UCSD-AML1 (cell line): ENCODE measurements around the gene PVALEF.

ENCODE experiments used
- DNase-seq: peaks from one replicate; lab custom pipeline; 2025; ENCODE audit not compliant: unreplicated experiment; lab: John Stamatoyannopoulos, UW

Gene PVALEF

DNA sequence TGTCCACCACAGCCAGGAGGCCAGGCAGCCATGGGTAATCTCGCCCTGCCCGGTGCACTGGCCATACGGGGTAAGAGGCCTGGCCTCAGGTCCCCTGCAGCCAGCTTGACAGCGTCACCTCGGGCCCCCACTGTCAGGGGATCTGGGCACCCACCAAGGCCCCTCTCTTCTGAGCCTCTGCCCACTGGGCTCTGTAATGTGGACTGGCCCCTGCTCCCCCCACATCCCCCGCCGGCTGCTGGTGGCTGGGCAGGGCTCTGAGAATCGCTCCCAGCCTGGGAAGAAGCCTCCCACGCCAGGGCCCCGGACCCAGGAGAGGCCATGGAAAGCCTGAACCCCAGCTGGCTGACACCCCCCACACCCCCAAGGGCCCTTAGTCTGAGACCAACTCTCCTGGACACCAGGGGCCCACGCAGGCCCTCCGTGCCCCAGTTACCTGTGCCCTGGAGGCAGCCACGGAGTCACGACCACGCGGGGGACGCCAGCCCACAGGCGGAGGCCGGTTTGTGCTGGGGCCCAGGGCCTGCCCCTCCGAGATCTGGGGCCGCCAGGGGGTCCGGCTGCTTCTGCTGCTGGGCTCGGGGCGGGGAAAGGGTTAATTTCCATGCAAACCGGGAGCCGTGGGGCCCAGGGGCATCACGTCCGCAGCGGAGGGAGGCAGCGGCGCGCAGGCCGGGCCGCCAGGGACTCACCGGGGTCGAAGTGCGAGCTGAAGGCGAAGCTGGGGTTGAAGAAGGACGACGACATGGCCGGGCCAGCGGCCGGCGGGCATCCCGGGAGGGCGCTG is at the start of gene PVALEF:
TSS of gene PVALEF (plus strand) at position 262 of the 787 bp plus-strand sequence. CDS start 15,720 bp downstream, outside the sequence.
- no peak for DNase-seq

DNA sequence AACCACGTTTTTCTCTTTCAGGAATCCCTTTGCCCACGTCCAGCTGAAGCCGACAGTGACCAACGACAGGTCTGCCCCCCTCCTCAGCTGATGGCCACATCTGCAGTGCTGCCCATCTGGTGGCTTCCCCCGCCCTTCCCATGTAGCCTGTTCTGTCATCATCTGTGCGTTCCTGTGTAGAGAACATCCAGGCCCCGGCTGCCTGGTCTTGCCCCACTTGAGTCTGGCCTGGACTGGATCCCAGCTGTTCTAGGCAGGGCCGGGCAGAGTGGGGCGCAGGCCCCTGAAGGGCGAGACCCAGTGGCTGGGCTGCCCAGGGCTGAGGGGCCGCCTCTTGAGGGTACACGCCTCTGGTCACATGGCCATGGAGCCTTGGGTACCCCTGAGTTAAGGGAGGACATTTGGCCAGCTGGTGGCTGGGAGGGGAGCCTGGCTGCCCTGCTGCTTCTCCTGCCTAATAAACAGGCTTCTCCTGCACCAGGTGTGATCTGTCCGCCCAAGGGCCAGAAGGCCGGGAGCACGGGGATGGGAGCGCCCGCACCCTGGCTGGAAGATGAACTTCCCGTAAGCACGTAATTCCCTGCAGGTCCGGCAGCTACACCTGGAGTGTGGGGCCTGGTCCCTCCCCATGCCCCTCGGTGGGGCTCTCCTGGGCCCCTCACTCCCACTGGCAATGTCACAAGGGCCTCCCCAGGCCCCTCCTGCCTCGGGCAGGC is 49.4 kb upstream of the PVALEF start:
- no peak for DNase-seq

DNA sequence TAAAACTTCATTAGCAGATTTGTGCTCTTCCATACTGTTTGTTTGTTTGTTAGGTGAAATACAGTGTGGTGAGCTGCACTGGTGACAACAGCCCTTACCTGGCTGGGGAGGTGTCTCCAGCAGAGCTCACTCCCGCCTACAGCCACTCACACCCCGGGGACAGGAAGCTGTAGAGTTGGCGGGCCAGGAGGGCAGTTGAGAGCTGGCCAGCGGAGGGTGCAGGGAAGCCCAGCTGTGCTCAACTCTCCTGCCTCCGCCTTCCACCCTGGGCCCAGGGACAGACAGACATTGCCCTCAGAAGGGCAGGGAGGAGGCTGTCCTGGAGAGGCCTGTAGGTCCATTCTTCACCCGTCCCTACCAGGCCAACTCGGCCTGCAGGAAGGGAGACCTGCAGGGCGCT is 48.6 kb upstream of the PVALEF start:
- no peak for DNase-seq

DNA sequence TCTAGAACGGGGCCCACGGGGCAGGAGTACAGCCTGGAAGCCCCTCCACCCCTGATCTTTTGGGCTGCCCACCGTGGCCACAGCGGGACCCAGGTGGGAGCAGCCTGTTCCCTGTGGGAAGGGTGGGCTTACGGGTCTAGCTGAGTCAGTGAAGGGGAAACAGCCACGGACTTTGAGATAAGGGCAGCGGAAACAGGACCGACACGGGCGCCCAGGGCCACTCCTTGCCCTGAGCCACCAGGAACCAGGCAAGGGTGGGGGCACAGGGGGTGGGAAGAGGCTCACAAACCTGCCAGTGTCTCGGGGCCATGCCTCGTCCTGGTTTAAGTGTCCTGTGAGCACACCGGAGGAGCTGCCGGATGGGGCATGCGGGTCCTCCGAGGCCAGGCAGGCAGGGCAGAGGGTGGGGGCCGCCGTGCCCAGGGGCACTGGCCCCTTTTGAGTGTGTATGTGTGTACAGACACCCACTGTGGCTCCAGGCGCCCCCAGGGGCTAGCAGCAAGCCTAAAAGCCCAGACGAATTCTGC is 47.6 kb upstream of the PVALEF start:
- DNase-seq = no peak

DNA sequence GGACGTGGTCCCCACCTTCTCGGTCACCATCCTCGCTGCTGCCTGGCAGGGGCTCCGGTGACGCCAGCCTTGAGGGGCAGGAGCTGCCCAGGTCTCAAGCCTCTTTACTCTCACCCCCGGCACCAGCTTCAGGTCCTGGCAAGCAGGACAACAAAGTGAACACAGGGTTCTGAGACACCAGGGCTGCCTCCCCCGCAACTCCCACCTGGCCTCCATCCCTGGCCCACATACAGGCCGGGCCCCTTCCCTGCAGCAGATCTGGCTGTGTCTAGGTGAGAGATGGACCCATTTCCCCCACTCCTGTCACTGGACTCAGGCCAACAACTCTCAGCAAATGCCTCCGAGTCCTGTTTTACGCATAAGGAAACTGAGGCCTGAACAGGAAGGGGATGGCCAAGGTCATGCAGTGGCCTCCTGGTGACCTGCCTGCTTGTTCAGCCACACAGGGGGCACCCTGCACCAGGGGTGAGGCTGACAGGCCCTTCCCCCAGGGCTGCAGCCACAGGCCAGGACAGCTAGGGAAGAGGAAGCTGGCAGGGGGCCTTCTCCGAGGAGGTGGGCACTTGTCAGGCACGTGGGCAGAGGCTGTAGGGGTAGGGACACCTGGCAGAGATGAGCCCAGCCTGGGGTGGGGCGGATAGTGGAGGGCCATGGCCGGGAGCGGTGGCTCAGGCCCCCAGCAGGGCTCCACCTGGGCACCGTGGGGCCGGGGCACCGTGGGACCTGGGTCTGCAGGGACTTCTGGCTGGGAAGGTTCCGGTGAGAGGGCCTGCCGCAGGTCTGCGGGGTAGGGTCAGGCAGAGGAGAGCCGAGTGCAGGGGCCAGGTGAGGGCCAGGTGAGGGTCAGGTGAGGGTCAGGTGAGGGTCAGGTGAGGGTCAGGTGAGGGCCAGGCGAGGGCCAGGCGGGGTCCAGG is 46.7 kb upstream of the PVALEF start:
- DNase-seq = no peak

DNA sequence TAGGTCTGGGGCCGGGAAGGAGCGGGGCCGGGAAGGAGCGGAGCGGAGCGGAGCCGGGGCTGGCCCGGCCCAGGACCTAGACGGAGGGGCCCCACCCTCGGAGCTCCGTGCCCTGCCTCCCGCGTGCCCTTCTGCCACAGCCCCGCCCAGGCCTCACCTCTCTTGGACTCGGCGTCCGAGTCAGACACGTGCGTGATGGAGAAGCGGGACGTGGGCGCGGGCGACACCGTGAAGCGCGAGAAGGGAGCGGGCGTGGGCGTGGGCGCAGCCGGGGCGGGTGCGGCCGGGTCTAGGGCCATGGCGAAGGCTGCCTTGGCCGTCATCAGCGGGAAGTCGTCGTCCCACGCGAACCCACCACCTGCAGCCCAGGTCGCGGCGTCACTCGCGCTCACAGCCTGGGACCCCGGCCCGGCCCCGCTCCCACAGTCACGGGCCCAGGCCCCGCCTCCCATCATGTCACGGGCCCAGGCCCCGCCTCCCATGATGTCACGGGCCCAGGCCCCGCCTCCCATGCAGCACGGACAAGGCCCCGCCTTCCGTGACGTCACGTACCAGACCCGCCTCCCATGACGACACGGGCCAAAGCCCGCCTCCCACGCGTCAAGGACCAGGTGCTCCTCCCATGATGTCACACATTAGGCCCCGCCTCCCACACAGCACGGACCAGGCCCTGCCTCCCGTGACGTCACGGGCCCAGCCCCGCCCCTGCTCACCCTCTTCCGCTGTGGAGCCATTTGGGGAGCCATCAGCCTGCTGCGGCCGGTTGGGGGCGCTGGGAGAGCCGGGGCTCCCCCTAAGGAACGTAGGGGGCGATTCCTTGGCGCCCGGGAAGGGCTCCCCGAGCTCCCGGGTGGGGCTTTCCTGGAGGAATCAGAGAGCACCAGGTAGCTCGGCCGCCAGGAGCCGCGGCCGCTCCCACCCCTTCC is 45.8 kb upstream of the PVALEF start:
- DNase-seq = no peak

DNA sequence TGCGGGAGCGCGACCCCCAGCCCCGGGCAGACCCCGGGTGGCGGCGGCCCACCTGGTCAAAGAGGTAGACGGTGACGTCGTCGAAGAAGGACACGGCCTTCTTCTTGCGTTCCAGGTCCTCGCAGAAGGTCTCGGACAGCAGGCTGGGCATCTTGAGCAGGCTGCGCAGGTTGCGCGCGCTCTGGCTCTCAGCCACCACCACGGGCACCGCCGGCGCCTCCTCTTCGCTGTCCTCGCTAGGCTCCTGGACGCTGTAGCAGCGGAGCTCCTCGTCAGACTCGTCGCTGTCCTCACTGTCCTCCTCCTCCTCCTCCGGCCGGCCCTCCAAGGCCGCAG is 45.2 kb upstream of the PVALEF start:
- DNase-seq = no peak

DNA sequence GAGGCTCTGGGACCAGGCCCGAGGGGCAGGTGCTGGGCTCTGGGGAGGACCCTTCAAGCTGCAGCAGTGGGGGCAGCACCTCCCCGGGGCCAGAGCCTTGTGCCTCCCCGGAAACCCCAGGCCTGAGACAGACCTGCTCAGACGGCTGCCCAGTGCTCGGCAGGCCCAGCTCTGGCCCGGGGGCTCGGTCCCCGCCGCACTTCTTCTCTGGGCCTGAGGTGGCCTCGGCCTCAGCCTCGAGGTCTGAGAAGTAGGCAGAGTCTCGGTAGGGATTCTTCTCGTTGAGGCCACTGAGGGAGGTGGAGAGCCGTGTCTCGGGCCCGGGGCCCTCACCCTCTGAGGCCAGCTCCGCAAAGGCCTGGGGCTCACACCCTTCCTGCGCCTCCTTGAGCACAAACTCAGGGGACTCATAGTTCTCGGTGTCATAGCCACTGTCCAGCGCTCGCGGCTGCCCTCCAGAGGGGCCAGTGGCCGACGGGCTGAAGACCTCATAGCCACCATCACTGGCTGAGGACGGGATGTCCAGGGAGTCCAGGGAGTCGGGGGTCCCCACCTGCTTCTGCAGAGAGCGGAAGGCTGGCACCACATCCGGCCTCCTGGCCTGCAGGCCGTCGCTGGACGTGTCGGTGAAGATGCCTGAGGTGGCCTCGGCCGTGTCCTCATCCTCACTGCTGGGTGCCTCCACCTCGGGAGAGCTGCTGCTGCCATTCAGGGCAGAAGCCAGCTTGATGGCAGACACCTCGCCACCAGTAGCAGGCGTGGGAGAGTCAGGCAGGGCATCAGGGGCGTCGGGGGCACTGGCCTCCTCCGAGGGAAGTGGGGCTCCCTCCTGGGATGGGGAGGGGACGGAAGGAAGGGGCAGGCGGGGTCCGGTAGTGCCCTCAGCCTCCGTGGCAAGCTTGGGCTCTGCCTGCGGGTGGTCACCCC is 44.3 kb upstream of the PVALEF start:
- no peak for DNase-seq

DNA sequence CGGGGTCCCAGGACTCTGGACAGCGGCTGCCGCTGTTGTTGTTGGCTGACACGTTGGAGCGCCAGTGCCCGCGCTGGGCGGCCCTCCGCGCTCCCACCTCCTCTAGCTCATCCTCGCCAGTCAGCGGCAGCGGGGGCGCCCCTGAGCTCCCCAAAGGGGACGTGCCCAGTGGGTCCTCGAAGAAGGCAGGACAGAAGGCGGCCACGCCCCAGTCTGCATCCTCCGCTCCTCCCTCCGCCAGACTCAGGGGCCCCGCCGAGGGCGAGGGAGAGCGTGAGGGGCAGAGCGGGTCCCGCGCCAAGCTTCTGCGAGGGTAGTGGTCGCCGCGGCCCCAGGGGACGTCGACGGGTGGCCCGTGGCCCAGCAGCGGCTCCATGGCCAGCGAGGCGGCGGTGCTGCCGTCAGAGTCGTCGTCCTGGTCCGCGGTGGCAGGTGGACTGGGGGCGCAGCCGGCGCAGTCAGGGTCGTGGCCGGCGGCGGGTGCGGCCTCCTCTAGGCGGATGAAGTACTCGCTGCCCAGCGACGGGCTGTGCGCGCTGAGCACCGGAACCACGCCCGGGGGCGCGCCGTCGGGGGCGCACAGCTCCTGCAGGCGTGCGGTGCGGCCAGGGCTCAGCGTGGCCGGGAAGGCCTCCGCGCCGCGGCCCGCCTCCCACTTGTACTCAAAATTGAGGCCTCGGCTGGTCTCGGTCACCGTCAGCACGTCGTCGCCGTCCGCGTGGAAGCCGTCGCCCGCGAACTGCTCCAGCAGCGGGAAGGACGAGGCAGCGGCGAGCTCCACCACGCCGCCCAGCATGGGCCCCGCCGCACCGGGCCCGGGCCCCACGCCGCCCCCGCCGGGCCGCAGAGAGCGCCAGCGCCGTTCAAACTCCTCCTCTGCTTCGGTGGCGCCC is 43.2 kb upstream of the PVALEF start:
- no peak for DNase-seq

DNA sequence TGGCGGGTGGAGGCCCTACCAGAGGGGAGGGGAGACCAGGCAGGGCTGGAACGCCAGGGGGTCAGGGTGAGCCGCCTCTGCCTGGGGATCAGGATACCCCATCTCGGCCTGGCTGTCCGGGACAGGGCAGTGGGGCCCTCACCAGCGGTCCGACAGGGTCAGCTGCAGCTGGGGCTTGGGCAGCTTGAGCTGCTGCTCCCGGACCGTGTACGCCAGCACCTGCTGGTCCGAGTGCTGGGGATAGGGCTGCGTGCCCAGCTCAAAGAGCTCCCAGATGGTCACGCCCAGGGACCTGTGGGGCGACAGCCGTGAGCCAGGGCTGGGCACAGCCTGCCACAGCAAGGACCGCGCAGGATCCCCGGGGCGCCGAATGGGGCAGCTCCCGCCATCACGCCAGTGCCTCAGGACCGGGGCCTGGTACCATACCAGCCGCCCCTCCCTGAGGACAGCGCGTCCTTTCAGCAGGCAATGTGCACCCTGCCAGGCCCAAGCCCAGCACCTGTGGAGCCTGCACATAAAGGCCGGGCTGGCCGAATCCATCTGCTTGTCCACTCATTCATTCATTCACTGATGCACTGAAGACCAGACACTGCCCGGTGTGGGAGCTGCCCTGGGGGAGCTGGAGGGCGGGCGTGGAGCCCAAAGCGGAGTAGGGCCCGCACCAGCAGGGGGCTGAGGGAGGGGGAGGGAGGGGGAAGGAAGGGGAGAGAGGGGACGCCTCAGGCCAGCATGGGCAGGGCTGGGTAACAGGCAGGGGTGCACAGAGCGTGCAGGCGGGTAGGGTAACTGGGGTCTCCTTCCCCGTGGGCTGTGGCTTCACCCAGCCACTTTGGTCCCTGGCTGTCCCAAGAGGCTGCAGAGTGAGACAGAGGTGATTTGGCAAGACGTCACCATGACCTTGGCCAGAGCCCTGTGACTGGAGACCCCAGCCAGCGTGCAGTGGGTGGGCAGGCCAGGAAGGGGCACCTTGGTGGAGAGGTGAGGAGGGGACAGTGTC is 42.0 kb upstream of the PVALEF start:
- no peak for DNase-seq

DNA sequence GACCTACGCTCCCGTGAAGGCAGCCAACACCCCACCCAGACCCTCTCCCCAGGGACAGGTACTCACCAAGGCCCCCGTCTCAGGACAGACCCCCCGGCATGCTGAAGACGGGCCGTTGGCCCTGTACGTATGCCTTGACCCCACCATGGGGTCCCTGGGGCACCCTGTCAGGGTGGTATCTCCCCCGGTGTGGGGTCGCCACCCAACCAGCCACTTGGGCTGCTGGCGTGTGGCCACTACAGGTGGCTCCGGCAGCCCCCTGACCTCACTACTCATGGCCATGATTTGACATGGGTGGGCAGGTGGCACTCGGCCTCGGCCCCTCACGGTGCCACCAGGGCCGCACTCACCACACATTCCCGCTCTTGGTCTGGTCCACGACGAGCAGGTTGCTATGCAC is 40.9 kb upstream of the PVALEF start:
- DNase-seq = no peak

DNA sequence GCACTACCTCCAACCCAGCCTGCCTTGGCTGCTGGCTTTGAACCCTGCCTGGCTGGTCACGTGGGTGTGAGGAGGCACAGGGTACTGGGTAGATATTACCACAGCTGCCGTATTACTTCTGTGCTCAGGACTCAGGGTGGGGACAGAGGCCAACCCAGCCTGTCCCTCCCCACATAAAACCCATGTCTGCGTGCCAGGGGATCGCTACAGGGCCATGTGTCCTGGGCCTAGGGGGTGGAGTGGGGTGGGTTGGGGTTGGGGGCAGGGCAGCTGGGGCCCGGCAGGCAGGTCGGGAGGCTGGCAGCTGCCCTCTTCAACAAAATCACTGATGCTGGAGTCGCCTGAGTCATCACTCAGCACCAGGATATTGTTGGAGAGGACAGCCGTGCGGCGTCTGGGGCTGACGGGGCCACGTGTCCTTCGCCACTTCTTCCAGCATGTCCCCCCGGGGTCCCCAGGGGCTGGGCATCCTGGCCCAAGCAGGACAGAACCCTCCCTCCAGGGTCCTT is 39.7 kb upstream of the PVALEF start:
- no peak for DNase-seq

DNA sequence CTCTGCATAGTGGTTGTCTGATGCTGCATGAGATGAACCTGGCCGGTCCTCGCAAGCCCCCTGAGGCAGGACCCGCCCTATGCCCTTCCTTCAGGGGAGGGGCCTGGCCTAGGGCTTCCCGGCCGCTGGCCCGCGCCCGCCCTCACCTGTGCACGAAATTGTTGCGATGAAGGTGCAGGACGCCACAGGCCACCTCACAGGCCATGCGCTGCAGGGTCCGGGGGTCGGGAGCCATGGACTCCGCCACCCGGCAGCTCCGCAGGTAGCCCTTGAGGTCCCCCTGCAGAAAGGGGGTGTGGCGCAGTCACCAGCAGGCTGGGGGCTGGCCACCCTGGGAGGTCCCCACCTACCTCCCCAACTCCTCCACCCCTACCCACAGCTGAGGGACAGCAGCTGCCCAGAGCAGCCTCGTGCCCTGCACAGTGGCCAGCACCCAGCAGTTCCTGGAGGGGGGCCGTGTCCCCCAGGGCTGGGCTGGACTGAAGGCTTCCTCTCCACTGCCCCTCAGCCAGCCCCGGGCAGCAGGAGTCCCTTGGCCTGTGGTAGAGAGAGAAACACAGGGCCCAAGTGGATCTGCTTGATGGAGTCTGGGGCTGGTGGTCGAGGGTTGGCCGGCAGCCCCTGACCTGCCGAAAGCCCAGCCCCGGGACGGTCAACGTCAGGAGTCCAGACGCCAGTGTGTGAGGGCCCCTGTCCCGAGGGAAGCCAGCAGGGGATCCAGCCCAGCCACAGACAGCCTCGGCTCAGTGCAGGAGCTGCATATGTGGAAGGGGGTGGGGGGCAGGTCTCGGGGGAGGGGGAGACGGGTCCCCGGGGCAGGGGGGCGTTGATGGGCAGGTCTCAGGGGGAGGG is 38.8 kb upstream of the PVALEF start:
- no peak for DNase-seq

DNA sequence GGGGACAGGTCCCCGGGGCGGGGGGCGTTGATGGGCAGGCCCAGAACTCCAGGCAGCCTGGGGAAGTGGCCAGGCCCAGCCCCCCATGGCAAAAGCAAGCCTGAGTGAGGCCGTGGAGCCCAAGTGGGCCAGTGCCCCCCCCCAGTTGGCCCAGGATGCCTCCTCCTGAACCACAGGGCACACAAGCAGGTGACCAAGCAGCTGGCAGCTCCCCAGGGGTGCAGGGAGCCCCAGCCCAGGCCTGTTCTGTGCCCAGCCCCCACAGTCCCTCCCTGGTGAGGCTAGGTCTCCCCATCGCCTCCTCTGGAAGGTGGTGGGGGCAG is 38.2 kb upstream of the PVALEF start:
- DNase-seq = no peak

DNA sequence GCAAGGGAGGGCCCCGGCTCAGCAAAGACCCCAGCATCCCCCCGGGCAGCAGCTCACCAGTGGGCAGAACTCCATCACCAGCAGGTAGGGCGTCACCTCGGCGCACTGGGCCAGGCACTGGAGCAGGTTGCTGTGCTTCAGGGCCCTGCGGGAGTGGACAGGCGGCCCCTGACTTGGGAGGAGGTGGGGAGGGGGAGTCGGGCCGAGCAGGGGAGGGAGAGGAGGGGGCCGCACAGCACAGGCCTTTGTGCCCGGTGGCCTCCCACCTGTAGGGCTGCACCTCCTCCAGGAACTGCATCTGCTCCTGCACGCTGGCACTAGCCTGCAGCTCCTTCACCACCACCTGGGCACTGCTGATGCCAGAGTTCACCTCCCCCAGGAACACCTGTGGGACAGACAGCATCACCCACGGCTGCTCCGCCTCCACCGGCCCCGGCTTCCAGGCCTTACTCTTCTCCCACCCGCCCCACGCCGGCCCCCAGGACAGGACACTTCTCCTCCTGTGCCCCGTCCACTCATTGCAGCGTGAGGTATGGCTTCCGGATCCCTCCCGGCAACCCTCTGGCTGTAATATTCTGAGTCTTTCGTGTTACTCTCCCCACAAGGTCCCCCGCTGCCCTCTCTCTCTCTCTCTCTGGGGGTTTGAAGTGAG is 37.7 kb upstream of the PVALEF start:
- no peak for DNase-seq

DNA sequence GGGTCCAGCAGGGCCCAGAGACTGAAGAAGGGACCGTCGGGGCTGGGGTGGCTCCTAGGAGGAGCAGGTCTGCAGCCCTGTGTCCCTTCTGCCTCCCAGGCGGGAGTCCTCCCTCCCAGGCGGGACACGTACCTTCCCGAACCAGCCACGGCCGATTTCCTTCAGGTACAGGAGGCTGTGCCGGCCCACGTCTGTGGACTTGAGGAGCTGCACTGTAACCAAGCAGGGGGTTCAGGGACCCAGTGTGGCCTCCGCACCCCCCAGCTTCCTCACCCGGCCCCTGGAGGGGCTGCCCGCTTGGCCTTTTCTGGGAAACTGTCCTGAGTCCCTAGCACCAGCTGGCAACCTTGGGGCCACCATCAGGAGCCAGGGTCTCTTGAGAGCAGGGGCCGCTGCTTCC is 37.0 kb upstream of the PVALEF start:
- DNase-seq = no peak
